GM10266 (cell line): ENCODE data around the gene PDCD1.
"Not testable (repeated sequence)": the region's sequence is repeated elsewhere in the genome, so short reads cannot be mapped to it uniquely, and the experiment has no call there.

ENCODE experiments used
- DNase-seq: peaks from one replicate; pipeline ENCODE4 v3.0.0; 2012; ENCODE audit errors: extremely low spot score
- CTCF ChIP-seq: IDR thresholded peaks from 2 replicates; pipeline ENCODE4 v1.5.1; 2012; ENCODE audit warnings: mild to moderate bottlenecking, low read depth; ENCODE audit not compliant: control insufficient read depth, insufficient read depth; ENCODE audit errors: missing control alignments

Gene PDCD1

GRCh38 chr2:241858206-241859016 lies at the start of gene PDCD1:
Gene PDCD1, minus strand, starts transcription at chr2:241858894. Its CDS starts 56 bp downstream, at chr2:241858838.
- TF ChIP-seq CTCF, result no peak
- peak; percentile 76 for DNase-seq

- DNase-seq, result not testable (repeated sequence)
Observed at GRCh38 chr2:241907831-241908230, 49.1 kb upstream of the PDCD1 start.

- no peak for DNase-seq
- TF ChIP-seq CTCF, result no peak
Observed at GRCh38 chr2:241906826-241907570, 48.3 kb upstream of the PDCD1 start.

- DNase-seq, result not testable (repeated sequence)
Observed at GRCh38 chr2:241906378-241906770, 47.7 kb upstream of the PDCD1 start.

GRCh38 chr2:241905716-241906377 lies 47.2 kb upstream of the PDCD1 start:
- no peak for TF ChIP-seq CTCF
- DNase-seq, result no peak

GRCh38 chr2:241904791-241905710 lies 46.4 kb upstream of the PDCD1 start:
- DNase-seq, result no peak

More at GRCh38 chr2:241904791-241905710, 46.4 kb upstream of the PDCD1 start:
- no peak for TF ChIP-seq CTCF
